Nephron (organoid): ENCODE results near the gene ADAMTS12.

Source experiments
- H3K27ac Mint-ChIP-seq, 3 experiments: 2 replicates each; pipeline ENCODE4 v1.8.0; 2020; ENCODE audit warnings: mixed read lengths in 3 of 3, mild to moderate bottlenecking in 2 of 3, moderate library complexity in 1 of 3
- H3K27me3 Mint-ChIP-seq: 2 replicates; pipeline ENCODE4 v1.8.0; 2021; ENCODE audit warnings: low read depth, mild to moderate bottlenecking, moderate library complexity, mixed read lengths
- H3K36me3 Mint-ChIP-seq: 2 replicates; pipeline ENCODE4 v1.8.0; 2020; ENCODE audit warnings: low read depth, mixed read lengths
- H3K4me1 Mint-ChIP-seq: 2 replicates; pipeline ENCODE4 v1.8.0; 2020; ENCODE audit warnings: mixed read lengths
- H3K4me3 Mint-ChIP-seq, 3 experiments: 2 replicates each; pipeline ENCODE4 v1.8.0; 2020; ENCODE audit warnings: mild to moderate bottlenecking in 3 of 3, mixed read lengths in 3 of 3, moderate library complexity in 2 of 3
- H3K9me3 Mint-ChIP-seq: 2 replicates; pipeline ENCODE4 v1.8.0; 2020; ENCODE audit warnings: mixed read lengths
- CTCF ChIP-seq, 3 experiments: fragments of 200-600 bp; sonication (generic); IDR thresholded peaks; one replicate each; pipeline ENCODE4 v1.5.0; 2021; ENCODE audit warnings: antibody characterized with exemption in 3 of 3; ENCODE audit not compliant: unreplicated experiment in 3 of 3

Gene ADAMTS12

GRCh38 chr5:33633699-33634098 is 258.1 kb downstream of the ADAMTS12 start:
- H3K4me1 Mint-ChIP-seq, result no peaks in the 10 kb centered on the region
- TF ChIP-seq CTCF (IDR thresholded peaks at IDR 0.05; ENCODE audit: unreplicated experiment in 3 of 3), result no peak
- H3K4me3 Mint-ChIP-seq, result no peak overlapping the region
- no peaks in the 10 kb centered on the region for H3K27me3 Mint-ChIP-seq
- peaks cover 10% of the 10 kb centered on the region for H3K9me3 Mint-ChIP-seq
- H3K36me3 Mint-ChIP-seq, result peaks cover 12% of the 10 kb centered on the region
- H3K27ac Mint-ChIP-seq, result peak overlapping the region in 1 of 3 experiments; percentile 24

GRCh38 chr5:33631786-33632185 is 260.0 kb downstream of the ADAMTS12 start:
- H3K36me3 Mint-ChIP-seq, result peaks cover 3% of the 10 kb centered on the region
- TF ChIP-seq CTCF (IDR thresholded peaks at IDR 0.05; ENCODE audit: unreplicated experiment in 3 of 3), result no peak
- H3K4me3 Mint-ChIP-seq, result no peak overlapping the region
- no peaks in the 10 kb centered on the region for H3K4me1 Mint-ChIP-seq
- no peaks in the 10 kb centered on the region for H3K27me3 Mint-ChIP-seq
- peaks cover 10% of the 10 kb centered on the region for H3K9me3 Mint-ChIP-seq
- H3K27ac Mint-ChIP-seq, result no peak overlapping the region

GRCh38 chr5:33631139-33631538 is 260.7 kb downstream of the ADAMTS12 start:
- TF ChIP-seq CTCF (IDR thresholded peaks at IDR 0.05; ENCODE audit: unreplicated experiment in 3 of 3), result no peak
- Mint-ChIP-seq H3K4me1 (no peaks in the 10 kb centered on the region), H3K4me3 (no peak overlapping the region), H3K27me3 (no peaks in the 10 kb centered on the region), H3K9me3 (peaks cover 10% of the 10 kb centered on the region), H3K27ac (no peak overlapping the region), H3K36me3 (peaks cover 3% of the 10 kb centered on the region)

- H3K4me1 Mint-ChIP-seq, result no peaks in the 10 kb centered on the region
- peaks cover 3% of the 10 kb centered on the region for H3K36me3 Mint-ChIP-seq
- no peak overlapping the region for H3K4me3 Mint-ChIP-seq
- peaks cover 10% of the 10 kb centered on the region for H3K9me3 Mint-ChIP-seq
- H3K27me3 Mint-ChIP-seq, result no peaks in the 10 kb centered on the region
- no peak overlapping the region for H3K27ac Mint-ChIP-seq
- no peak for TF ChIP-seq CTCF (IDR thresholded peaks at IDR 0.05; ENCODE audit: unreplicated experiment in 3 of 3)
Measured at GRCh38 chr5:33629999-33630398, 261.8 kb downstream of the ADAMTS12 start.

- Mint-ChIP-seq H3K27me3 (no peaks in the 10 kb centered on the region), H3K4me3 (no peak overlapping the region), H3K9me3 (peaks cover 10% of the 10 kb centered on the region), H3K4me1 (no peaks in the 10 kb centered on the region), H3K27ac (no peak overlapping the region), H3K36me3 (peaks cover 3% of the 10 kb centered on the region)
- no peak for TF ChIP-seq CTCF (IDR thresholded peaks at IDR 0.05; ENCODE audit: unreplicated experiment in 3 of 3)
Measured at GRCh38 chr5:33628796-33629195, 263.0 kb downstream of the ADAMTS12 start.

- no peaks in the 10 kb centered on the region for H3K4me1 Mint-ChIP-seq
- no peaks in the 10 kb centered on the region for H3K27me3 Mint-ChIP-seq
- no peak overlapping the region for H3K27ac Mint-ChIP-seq
- no peak for TF ChIP-seq CTCF (IDR thresholded peaks at IDR 0.05; ENCODE audit: unreplicated experiment in 3 of 3)
- H3K36me3 Mint-ChIP-seq, result peaks cover 9% of the 10 kb centered on the region
- H3K4me3 Mint-ChIP-seq, result no peak overlapping the region
- H3K9me3 Mint-ChIP-seq, result no peaks in the 10 kb centered on the region
Measured at GRCh38 chr5:33621514-33621913, 270.3 kb downstream of the ADAMTS12 start.
